Right lobe of liver (tissue), 6 donors: ENCODE results near the gene ZFC3H1. TPM values are rescaled to one million over a fixed set of nuclear protein-coding genes. Genes with fewer than 3 reads are reported as not detected.

Source experiments
- ATAC-seq, 4 donors: fragments of 200-7000 bp; cut with Tn5 transposase; one replicate each; pipeline ENCODE4 v1.9.1; 2020; ENCODE audit warnings: mild to moderate bottlenecking in 4 of 4, moderate library complexity in 4 of 4
- DNase-seq, 3 donors: peaks; one replicate each; pipeline ENCODE4 v3.0.0-alpha.2; 2020
- H3K27ac ChIP-seq, 3 donors: fragments of 200-600 bp; one replicate each; pipeline ENCODE4 v1.8.0; 2022
- H3K27me3 ChIP-seq, 2 donors: fragments of 200-600 bp; one replicate each; pipeline ENCODE4 v1.8.0; 2022
- H3K36me3 ChIP-seq, 4 donors: fragments of 200-600 bp; sonication (generic) in 1 of 4; one replicate each; pipeline versions ENCODE4 v1.5.1 to v1.8.0; 2017 to 2022; ENCODE audit warnings: control low read depth in 1 of 4
- H3K4me1 ChIP-seq, 4 donors: fragments of 200-600 bp; sonication (generic) in 1 of 4; one replicate each; pipeline versions ENCODE4 v1.5.1 to v1.8.0; 2017 to 2022; ENCODE audit warnings: control low read depth in 1 of 4
- H3K4me3 ChIP-seq, 3 donors: fragments of 200-600 bp; one replicate each; pipeline ENCODE4 v1.8.0; 2022
- H3K9me3 ChIP-seq, 4 donors: fragments of 200-600 bp; sonication (generic) in 1 of 4; one replicate each; pipeline versions ENCODE4 v1.5.1 to v1.8.0; 2017 to 2022; ENCODE audit warnings: control low read depth in 1 of 4
- POLR2A ChIP-seq: fragments of 450-650 bp; IDR thresholded peaks from one replicate; pipeline ENCODE4 v1.6.1; 2017; ENCODE audit warnings: antibody characterized with exemption, mild to moderate bottlenecking
- WGBS: methylation state at CpG from one replicate; pipeline ENCODE4 v1.1.6; 2018; ENCODE audit warnings: low coverage, low lambda C conversion rate; ENCODE audit not compliant: insufficient coverage; ENCODE audit errors: missing lambda C conversion rate; 5-methylcytosine and 5-hydroxymethylcytosine counted together
- intact Hi-C, 2 donors: fragments of 100-400 bp; cut with DNase I; formaldehyde crosslinking; loops; one replicate each; pipeline versions ENCODE4 v1.11.2 to v1.14.1; 2022
- total RNA-seq, 6 experiments: library from RNA; depleted of rRNA in 2 of 6; stranded (reverse); fragments of >200 nt in 2 of 6; fragmentation: NEBNext Ultra II Directional in 3 of 6; extraction: Animal tissue kit (Norgen Biotek cat#: 25700) in 3 of 6; gene quantifications; one replicate each; pipeline versions ENCODE4 v1.1.0 to v1.2.4, GENCODE V29; 2016 to 2023
- TF ChIP-seq, protein P1 (sequence below), 4 donors: fragments of 200-600 bp in 3 of 4; fragments of 450-650 bp in 1 of 4; IDR thresholded peaks; one replicate each; pipeline versions ENCODE4 v1.5.1 to v1.8.0; 2016 to 2022; ENCODE audit warnings: antibody characterized with exemption in 4 of 4, mild to moderate bottlenecking in 2 of 4
- donor health status: DM: no; HTN: yes; CAD: no.
- donor health status: DM: no; HTN: no; CAD: no.
- donor health status: DM: no; HTN: no; CAD: no.
- donor health status: DM: no; HTN: yes; CAD: no.
- donor health status: DM: no; HTN: yes; CAD: no.

Gene ZFC3H1
- total RNA-seq, 6 experiments from 2014 or later = 13.0 to 27.3 (median 19.1) TPM

- intact Hi-C loops = no loop called here
- TF ChIP-seq, protein P1, sequence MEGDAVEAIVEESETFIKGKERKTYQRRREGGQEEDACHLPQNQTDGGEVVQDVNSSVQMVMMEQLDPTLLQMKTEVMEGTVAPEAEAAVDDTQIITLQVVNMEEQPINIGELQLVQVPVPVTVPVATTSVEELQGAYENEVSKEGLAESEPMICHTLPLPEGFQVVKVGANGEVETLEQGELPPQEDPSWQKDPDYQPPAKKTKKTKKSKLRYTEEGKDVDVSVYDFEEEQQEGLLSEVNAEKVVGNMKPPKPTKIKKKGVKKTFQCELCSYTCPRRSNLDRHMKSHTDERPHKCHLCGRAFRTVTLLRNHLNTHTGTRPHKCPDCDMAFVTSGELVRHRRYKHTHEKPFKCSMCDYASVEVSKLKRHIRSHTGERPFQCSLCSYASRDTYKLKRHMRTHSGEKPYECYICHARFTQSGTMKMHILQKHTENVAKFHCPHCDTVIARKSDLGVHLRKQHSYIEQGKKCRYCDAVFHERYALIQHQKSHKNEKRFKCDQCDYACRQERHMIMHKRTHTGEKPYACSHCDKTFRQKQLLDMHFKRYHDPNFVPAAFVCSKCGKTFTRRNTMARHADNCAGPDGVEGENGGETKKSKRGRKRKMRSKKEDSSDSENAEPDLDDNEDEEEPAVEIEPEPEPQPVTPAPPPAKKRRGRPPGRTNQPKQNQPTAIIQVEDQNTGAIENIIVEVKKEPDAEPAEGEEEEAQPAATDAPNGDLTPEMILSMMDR (IDR thresholded peaks at IDR 0.05) = no peak
- no peak for TF ChIP-seq POLR2A
- H3K9me3 ChIP-seq = no peaks in the 10 kb centered on the region
- no peak overlapping the region for H3K27ac ChIP-seq
- no peak for DNase-seq
- H3K27me3 ChIP-seq = no peaks in the 10 kb centered on the region
- peaks cover 0 to 11% (median 5%) of the 10 kb centered on the region in 4 donors for H3K4me1 ChIP-seq
- H3K36me3 ChIP-seq = no peaks in the 10 kb centered on the region
- WGBS = 77% methylated on average over 5 of the region's 5 CpGs
- no peak for ATAC-seq
- no peak overlapping the region for H3K4me3 ChIP-seq
These were observed 20.0 kb upstream of the ZFC3H1 start for GRCh38 chr12:71683633-71684032.

GRCh38 chr12:71682466-71682865 lies 18.8 kb upstream of the ZFC3H1 start:
- H3K9me3 ChIP-seq = no peaks in the 10 kb centered on the region
- DNase-seq (no peak), ATAC-seq (no peak)
- H3K27ac ChIP-seq = no peak overlapping the region
- peaks cover 0 to 8% (median 4%) of the 10 kb centered on the region in 4 donors for H3K4me1 ChIP-seq
- no peaks in the 10 kb centered on the region for H3K36me3 ChIP-seq
- intact Hi-C loops = no loop called here
- WGBS = 85% methylated on average over 1 of the region's 1 CpG
- no peak overlapping the region for H3K4me3 ChIP-seq
- no peaks in the 10 kb centered on the region for H3K27me3 ChIP-seq
- TF ChIP-seq POLR2A = no peak
- TF ChIP-seq, protein P1 (IDR thresholded peaks at IDR 0.05) = no peak

- intact Hi-C loops = no loop called here
- Histone ChIP-seq H3K9me3 (no peaks in the 10 kb centered on the region), H3K27me3 (no peaks in the 10 kb centered on the region), H3K36me3 (no peaks in the 10 kb centered on the region), H3K4me1 (no peaks in the 10 kb centered on the region), H3K27ac (no peak overlapping the region), H3K4me3 (no peak overlapping the region)
- WGBS = 56% methylated on average over 1 of the region's 1 CpG
- ATAC-seq (no peak), DNase-seq (no peak)
- no peak for TF ChIP-seq POLR2A
- TF ChIP-seq, protein P1 (IDR thresholded peaks at IDR 0.05) = no peak
These were observed 8.2 kb upstream of the ZFC3H1 start for GRCh38 chr12:71671816-71672215.

DNA sequence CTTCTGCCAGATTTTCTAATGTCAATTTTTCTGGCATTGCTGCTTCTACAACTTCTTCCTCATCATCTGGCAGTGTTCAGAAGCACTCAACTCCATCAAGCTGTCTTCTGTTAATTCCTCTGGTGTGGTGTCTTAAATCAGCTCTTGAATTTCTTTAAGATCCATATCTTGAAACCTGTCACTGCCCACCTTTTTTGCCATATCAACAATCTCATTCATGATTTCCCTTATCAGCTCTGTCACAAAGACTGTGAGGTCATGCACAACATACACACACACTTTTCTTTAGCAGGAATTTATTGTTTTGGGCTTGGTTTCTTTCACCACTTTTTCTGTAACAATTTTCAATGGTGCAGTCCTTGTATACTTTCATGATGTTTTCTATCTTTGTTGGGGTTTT lies 7.7 kb upstream of the ZFC3H1 start:
- Histone ChIP-seq H3K27me3 (no peaks in the 10 kb centered on the region), H3K4me3 (no peak overlapping the region), H3K27ac (no peak overlapping the region), H3K4me1 (no peaks in the 10 kb centered on the region), H3K9me3 (no peaks in the 10 kb centered on the region), H3K36me3 (no peaks in the 10 kb centered on the region)
- intact Hi-C loops = no loop called here
- DNase-seq (no peak), ATAC-seq (no peak)
- TF ChIP-seq, protein P1 (IDR thresholded peaks at IDR 0.05) = no peak

DNA sequence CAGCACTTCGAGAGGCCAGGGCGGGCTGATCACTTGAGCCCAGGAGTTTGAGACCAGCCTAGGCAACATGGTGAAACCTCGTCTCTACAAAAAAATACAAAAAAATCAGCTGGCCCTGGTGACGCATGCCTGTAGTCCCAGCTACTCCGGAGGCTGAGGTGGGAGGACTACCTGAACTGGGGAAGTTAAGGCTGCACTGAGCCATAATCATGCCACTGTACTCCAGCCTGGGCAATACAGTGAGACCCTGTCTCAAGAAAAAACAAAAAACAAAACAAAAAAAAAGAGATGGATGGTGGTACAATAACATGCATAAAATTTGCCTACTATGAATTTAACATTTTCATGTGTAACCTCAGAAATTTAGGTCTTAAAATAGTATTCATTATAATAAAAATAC lies 2.6 kb upstream of the ZFC3H1 start:
- no peaks in the 10 kb centered on the region for H3K36me3 ChIP-seq
- no peak for ATAC-seq
- no peak for DNase-seq
- H3K4me3 ChIP-seq = no peak overlapping the region
- no peaks in the 10 kb centered on the region for H3K9me3 ChIP-seq
- TF ChIP-seq, protein P1 (IDR thresholded peaks at IDR 0.05) = no peak
- TF ChIP-seq POLR2A = no peak
- H3K27ac ChIP-seq = no peak overlapping the region
- WGBS = 96% methylated on average over 5 of the region's 5 CpGs
- intact Hi-C loops = no loop called here
- H3K27me3 ChIP-seq = no peaks in the 10 kb centered on the region
- peaks cover 0 to 21% (median 6%) of the 10 kb centered on the region in 4 donors for H3K4me1 ChIP-seq
